Measurements from ENCODE around the gene HIBCH.
"Not testable (repeated sequence)": the region's sequence is repeated elsewhere in the genome, so short reads cannot be mapped to it uniquely, and the experiment has no call there.

Gene HIBCH

GRCh38 chr2:190303647-190304046 lies 16.0 kb downstream of the HIBCH start:
- DNase-seq, result no peak

- no peak for DNase-seq
Measured at GRCh38 chr2:190302052-190302451, 17.6 kb downstream of the HIBCH start.

GRCh38 chr2:190301032-190301431 lies 18.6 kb downstream of the HIBCH start:
- no peak for DNase-seq

- DNase-seq, result not testable (repeated sequence)
Measured at GRCh38 chr2:190297880-190298279, 21.7 kb downstream of the HIBCH start.

- DNase-seq, result no peak
Measured at GRCh38 chr2:190283783-190284182, 35.8 kb downstream of the HIBCH start.

- no peak for DNase-seq
Measured at GRCh38 chr2:190280565-190281350, 38.9 kb downstream of the HIBCH start.

GRCh38 chr2:190279256-190280134 lies 40.1 kb downstream of the HIBCH start:
- not testable (repeated sequence) for DNase-seq

GRCh38 chr2:190277234-190278112 lies 42.2 kb downstream of the HIBCH start:
- DNase-seq, result no peak

GRCh38 chr2:190272457-190272842 lies 47.2 kb downstream of the HIBCH start:
- no peak for DNase-seq

GRCh38 chr2:190271783-190272456 lies 47.7 kb downstream of the HIBCH start:
- no peak for DNase-seq

- DNase-seq, result no peak
Measured at GRCh38 chr2:190270298-190270697, 49.3 kb downstream of the HIBCH start.

GRCh38 chr2:190269699-190270098 lies 49.9 kb downstream of the HIBCH start:
- not testable (repeated sequence) for DNase-seq

- DNase-seq, result no peak
Measured at GRCh38 chr2:190267302-190267701, 52.3 kb downstream of the HIBCH start.

- no peak for DNase-seq
Measured at GRCh38 chr2:190266314-190266713, 53.3 kb downstream of the HIBCH start.

GRCh38 chr2:190261851-190262250 lies 57.8 kb downstream of the HIBCH start:
- DNase-seq, result no peak

GRCh38 chr2:190256087-190256486 lies 63.5 kb downstream of the HIBCH start:
- no peak for DNase-seq

GRCh38 chr2:190255676-190256075 lies 64.0 kb downstream of the HIBCH start:
- DNase-seq, result no peak

- DNase-seq, result no peak
Measured at GRCh38 chr2:190254063-190254850, 65.4 kb downstream of the HIBCH start.

GRCh38 chr2:190250421-190250820 lies 69.2 kb downstream of the HIBCH start:
- no peak for DNase-seq

- DNase-seq, result no peak
Measured at GRCh38 chr2:190235551-190236075, 84.0 kb downstream of the HIBCH start.

GRCh38 chr2:190235101-190235500 lies 84.5 kb downstream of the HIBCH start:
- DNase-seq, result no peak

Measured in activated CD4-positive, CD25-positive, alpha-beta regulatory T cell (primary cell).